Measurements from ENCODE around the gene SLC22A12.

The SLC22A12 gene

DNA sequence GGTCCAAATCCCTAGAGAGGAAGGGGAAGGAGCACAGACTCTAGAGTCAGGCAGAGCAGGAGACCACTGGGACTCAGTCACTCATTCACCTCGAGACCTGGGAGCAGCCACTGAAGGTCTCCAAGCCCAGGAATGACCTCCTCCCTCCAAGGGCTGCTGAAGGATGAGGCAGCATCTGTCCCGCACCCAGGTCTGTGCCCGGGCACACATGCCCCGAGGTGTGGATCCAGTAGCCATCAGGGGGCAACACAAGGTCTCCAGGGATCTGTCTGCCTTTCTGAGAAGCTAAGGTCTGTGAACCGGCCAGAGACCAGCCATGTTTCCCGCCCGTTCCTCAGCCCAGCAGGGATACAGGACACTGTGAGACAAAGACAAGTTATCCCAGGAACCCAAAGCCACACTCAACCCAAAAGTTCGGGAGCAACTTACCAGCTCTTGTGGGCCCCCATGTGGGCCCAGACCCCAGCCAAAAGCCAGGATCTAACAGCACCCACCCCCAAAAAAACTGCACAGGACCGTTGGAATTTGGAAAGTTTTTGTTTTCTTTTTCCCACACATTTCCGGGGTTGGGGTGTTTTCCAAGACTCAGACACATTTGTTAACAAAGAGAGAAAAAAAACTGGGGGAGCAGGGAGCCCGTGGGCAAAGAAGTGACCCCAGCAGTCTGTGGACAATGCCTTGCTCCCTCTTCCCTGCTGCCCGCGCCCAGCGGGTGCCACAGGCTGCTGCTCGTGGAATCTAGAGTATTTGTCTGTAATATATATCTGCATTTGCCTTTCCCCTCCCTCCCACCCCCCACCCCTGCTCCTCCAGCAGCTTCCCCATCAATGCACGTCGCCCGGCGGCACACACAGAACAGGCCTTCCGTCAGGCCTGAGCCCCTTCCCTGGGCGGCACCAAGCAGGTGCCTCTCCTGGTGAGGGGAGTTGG, 14.9 kb downstream of the SLC22A12 start:
- DNase-seq, result no peak

DNA sequence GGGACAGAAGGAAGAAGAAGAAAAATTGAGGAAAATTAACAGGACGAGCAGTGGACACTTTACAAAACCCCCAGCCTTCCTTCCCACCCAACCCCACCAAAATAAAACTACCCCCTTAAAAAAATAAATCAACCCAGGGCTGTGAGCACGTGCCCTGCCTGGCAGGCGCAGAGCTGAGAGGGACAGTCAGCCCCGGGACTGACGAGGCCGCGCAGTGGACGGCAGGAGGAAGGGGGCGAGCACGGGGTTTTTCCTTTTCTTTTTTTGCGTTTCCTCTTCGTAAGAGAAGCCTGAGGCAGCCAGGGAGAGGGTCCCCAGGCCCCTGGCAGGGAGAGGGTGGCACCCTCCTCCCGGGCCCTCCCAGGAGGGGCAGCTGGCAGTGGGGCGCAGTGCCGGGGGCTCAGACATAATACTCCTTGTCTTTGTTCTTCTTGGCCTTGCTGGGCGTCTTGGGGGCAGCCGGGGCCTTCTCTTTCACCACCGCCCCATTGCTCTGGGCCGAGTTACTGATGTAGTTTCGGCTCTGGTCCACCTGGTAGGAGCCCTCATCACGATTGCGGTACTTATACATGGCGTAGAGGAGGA, 15.9 kb downstream of the SLC22A12 start:
- no peak for DNase-seq

DNA sequence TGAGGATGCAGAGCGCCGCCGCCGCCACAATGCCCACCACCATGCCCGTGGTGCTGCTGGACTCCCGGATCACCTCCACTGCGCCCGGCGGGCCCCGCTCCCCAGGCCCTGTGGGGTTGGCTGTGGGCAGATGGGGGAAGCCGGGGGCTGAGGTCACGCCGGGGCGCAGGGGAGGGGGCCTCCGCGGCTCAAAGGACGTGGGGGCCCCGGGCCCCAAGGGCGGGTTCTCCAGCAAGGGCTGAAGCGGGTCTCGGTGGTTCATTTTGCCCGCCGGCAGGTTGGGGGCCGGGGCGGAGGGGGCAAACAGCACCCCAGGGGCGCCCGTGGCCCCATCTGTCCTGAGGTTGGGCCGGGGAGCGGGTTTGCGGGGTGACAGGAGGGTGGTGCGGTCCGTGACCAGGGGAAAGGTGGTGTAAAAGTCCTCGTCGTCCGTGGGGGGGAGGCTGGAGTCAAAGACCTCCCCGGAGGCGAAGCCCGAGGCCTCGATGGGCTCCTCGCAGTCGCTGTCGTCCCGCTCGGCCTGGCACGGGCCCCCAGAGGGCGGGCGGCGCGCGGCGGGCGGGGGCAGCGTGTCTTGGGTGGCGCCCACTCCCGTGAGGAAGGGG, 16.5 kb downstream of the SLC22A12 start:
- DNase-seq, result no peak

DNA sequence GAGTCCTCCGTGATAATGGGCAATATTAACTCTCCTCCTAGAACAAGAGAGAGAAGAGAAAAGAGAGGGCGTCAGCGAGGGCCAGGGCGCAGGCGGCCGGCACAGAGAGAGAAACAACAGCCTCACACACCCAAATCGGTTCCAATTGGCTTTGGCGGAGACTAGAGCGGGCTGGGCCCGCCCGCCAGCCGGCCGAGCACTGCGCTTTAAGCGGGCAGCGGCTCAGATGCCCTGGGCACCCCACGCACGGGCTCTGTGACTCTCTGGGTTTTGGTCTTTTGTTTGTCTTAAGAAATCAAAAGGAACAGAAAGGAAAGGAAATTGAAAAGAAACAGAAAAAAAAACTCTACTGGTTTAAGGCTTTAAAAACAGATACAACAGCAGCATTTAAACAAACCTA, 17.0 kb downstream of the SLC22A12 start:
- no peak for DNase-seq

DNA sequence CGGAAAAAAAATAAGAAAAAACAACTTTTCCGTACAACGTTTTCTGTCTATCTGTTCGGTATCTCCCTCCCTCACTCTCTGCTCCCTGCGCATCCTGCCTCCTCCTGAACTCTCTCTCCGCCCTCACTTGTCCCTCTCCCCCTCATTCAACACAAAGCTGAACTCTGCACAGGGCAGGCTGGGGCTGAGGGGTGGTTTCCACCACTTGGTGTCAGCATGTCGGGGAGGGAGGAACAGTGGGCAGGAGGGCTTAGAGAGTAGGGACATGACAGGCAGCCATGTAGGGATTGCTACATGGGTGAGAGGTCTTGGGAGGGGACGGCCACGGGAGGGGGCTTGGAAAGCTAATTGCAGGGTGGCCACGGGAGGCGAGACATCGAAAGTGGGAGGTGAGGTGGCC, 17.6 kb downstream of the SLC22A12 start:
- DNase-seq, result no peak

DNA sequence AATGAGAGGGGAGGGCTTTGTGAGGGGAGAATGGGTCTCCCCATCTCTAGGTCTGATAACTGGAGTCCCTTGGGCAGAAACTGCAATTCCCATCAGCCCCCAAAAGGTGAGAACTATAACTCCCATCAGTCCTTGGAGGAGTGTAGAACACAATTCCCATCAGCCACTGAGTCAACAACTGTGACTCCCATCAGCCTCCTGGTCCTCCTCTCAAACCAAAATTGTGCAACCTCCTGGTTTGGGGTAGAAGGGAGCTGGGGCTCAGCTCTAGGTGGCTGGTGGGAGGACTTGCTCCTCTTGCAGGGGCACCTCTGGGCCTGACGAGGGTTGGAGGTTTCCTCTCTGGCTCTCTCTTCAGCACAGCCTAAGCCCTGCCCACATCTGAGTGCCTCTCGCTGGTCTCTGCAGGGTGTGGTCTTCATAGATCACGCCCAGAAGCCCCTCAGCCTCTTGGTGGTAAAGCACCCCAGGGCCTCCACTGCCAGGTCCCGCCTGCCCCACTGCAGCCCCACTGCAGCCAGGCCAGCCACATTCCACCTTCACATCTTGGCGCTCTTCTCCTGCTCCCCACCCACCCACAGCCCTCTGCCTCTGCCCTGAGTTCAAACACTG, 18.5 kb downstream of the SLC22A12 start:
- peak; percentile 84 for DNase-seq

DNA sequence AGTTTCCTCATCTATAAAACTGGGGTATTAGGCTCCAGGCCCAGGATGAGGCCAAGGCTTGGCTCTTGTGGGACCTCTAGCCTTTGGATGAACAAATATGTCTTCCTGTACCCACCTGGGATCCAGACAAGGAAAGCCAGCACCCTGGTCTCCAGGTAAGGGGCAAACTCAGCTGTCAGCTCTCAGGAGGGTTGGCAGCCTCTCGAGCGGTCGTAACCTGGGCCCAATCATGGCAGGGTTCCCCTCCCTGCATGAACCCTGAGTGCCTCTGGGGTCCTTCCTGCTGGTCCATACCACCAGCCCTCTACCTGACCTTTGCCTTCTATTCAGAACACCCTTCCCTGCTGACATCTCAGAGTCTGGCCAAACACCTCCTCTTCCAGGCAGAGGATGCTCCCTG, 19.6 kb downstream of the SLC22A12 start:
- DNase-seq, result no peak

DNA sequence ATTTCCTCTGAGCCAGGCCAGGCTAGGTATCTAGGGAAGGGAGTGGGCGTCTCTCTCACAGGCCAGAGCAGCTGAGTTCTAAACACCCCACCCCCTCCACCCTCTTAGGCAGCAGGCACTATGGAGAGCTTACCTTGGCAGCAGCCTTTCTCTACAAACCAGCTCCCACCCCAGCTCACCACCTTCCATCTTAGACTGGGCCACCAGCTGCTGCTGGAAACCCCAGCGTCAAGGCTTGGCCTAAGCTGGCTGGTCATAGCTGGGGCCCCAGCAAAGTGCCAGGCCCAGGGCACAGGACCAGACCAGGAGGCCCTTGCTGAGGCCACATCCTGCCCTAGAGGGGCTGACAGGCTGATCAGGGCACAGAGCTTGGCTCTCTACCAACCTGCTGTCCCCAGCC, 20.2 kb downstream of the SLC22A12 start:
- DNase-seq, result no peak

DNA sequence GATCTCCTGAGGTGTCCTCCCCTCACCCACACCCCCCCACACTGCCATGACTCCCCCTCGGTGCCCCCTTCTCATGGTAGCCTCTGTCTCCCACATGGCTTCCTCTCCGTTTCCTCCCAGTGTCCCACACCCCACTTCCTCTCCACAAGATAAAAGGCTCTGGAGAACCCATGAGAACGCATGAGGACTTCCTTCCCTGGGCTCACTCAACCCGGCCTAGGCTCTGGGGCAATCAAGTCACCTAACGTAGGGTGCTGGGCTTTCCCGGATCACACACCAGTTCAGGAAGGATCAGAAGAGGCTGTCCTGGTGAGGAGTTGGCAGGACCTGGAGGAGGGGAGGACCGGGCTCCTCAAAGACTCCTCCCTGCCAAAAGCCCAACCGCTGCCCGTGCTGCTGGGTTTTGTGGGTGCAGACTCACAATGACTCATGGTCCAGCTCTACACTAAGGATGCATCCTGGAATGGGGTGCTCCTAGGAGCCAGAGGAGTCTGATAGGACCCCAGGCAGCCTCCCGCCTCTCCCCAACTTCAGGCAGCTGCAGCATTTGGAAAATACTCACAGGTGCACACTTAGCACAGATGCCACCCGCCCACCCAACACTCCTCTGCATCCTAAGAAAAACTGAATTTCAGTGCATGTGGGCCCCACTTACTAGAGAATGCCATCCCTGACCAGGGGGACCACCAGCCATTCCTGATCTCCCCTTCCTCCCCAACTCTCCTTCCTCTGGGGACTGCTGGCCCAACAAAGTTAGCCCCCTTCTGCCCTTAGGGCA, 21.0 kb downstream of the SLC22A12 start:
- DNase-seq, result no peak

DNA sequence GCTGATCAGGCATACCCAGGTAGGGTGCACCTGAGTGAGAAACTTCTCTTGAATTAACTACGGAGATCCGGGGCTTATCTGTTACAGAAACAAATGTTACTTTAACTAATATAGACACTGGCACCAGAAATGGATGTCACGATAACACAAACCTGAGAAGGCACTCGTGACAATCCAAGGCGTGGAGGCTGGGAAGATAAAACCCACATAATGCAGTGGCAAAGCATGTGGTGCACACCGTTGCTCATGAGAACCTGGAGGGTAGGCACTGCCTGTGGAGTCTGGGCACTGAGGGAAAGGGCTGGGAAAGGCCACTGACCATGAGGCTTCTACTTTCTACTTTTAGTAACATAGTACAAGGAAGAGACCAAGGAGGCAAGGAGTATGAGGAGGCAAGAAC, 22.6 kb downstream of the SLC22A12 start:
- no peak for DNase-seq

DNA sequence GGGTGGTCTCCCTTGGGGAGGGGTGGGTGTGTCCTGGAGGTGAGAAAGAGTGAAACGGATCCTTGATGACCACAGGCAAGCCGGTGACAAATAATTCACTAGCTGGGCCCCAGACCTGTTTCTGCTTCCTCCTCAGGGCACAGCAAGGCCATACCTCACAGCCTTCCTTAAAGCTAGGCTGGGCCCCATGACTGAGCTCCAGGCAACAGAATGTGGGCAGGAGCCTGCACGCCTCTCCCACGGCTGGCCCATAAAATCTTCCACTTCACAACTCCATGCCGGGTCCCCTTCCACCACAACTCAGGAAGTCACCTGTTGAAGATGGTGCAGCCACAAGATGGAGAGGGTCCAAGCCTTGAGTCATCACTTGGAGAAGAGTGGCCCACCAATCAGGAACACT, 23.9 kb downstream of the SLC22A12 start:
- DNase-seq, result no peak

DNA sequence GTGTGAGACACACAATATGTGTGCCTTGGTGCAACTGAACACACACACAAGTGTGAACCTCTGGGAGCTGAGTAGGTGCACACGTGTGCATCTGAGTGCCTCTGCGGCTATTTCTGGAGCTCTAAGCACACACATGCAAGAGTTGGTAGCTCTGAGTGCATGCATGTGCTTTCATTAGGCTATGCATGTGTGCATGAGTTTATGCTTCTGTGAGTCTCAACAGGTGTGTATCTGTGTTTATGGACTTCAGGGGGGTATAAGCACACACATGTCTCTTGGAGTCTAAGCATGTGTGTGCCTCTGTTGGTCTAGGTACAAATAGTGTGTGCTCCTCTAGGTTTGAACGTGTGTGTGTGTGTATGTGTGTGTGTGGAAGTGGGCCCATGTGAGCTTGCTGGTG, 25.8 kb downstream of the SLC22A12 start:
- DNase-seq, result no peak

DNA sequence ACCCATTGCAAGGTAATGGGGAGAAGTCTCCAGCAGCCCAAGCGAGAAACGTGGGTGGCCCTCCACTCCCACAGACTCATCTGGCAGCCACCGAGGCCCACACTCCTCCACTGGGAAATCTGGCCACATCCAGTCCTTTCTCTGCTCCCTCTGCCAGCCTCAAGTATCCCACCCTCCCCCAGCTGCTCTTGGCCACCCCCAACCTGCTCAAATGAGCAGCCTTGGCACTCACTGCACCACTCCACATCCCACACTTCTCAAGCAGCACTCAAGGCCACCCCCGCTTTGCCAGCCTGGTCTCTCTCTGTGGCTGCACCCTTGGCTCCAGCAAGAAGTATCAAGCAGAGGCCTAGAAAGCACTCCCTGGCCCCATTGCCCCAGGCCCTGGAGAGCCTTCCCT, 28.2 kb downstream of the SLC22A12 start:
- DNase-seq, result no peak

DNA sequence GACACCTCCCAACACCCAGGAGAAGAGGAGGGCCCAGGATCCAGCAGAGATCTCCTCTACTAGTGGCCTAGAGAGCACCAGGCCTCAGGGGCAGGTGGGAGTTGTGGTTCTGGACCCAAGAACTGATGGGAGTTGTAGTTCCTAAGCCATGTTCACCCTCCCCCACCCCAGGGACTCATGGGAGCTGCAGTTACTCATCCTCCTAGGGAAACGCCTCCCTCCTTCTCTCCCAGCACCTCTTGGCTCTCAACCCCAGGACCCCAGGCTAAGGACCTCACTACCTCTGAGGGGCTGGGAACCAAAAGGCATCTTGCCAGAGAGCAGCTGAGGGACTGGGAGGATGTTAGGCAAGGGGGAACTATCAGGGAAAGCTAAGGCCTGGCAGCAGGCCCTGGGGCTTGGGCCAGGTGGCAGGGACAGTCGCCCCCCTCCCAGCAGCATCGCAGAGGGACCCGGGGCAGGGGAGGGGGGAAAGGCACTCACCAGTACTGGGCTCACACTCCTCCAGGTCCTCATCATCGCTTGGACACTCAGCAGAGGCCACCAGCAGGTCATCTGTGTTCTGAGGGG, 28.9 kb downstream of the SLC22A12 start:
- no peak for DNase-seq

DNA sequence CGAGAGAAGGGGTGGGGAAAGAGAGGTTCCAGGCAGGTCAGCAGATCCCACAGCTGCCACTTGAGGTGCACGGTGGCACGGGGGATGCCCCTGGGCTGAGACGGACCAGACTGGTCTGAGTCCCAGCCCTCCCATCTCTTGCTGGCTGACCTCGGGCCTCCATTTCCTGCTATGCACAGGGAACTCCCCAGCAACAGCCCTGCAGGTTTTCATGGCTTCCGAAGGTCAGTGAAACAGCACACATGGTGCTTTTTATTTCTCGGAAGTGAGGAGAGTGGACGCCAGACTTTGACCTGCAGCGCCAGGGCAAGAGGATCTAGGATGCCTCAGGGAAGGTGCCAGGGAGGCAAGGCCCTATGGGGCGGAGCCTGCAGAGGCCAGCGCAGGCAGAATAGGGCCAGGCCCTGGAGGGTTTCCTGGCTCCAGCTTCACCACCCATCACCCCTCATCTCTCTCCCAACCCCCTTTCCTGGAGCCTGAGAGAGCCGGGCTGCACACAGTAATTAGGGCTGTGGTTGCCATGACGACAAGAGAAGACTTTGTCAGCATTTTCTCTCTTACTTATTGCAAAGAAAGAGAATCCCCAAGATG, 29.5 kb downstream of the SLC22A12 start:
- no peak for DNase-seq

DNA sequence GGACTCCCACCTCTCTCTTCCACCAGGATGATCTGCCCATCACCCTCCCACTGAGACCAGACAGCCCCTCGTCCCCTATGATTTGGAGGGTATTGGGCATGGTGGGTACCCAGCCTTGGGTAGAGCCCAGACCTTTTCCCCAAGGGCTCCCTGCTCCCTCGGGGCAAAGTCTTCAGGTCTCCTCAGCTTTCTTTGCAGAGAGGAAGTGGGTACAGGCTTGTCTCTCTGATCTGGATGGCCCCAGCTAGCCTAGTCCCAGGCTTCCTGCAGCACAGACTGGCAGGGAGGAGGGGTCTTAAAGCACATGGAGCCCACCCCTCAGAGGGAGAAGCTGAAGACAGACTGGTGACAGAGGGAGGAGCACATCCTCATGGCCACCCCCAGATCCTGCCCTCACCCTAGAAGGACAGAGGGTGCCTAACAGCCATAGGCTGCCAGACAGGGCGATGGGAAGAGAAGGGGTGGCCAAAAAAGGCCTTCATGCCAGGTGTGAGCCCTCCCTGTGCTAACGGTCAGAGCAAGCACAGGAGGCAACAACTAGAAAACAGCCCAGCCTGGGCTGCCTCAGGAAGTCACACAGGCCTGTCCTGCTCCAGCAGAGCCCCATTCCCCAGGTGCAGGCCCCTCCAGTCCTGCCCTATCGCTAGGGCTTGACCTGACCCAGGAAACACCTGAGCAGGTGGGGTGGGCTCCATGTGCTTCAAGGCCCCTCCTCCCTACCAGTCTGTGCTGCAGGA, 30.4 kb downstream of the SLC22A12 start:
- DNase-seq, result no peak

DNA sequence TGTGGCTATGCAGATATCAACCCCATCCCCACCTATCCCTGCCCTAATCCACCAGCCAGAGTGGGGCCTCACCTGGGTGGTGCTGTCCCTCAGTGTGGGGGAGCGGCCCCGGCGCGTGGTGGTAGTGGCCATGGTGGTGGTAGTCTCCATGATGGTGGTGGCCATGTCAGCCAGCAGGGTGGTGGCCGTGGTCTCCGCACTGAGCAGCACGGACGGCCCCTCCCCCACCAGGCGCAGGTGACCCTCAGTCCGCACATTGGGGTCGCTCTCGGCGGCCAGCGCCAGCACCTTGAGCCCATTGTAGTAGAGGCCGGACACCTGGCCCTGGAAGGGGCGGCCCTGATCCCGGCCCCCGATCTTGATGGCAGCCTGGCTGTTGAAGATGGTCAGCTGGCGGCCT, 31.7 kb downstream of the SLC22A12 start:
- DNase-seq, result no peak

DNA sequence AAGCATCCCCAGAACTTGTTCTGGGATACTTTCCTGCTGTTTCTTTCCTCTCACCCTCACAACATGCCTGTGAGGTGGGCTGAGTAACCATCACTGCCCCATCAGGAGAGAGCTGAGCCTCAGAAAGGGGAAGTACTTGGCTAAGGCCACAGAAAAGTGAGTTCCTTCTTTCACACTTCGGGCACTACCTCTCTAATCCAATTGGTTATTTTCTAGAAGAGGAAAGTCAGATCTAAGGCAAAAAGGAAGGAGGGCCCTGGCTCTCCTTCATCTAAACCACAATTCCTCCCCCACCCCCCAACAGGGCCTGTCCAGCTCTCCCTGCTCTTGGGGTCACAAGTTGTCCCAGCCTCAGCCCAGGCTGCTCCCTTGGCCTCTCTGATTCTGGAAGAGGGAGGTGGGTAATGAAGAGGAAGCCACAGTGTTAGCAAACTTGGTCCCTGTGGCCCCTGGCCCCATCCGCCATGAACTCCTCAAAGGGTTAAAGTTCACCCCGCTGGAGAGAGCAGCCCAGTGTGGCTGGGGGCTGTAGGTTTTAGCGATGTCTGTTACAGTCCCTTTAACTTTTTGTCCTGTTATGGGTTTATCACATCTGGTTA, 34.0 kb downstream of the SLC22A12 start:
- DNase-seq, result no peak

DNA sequence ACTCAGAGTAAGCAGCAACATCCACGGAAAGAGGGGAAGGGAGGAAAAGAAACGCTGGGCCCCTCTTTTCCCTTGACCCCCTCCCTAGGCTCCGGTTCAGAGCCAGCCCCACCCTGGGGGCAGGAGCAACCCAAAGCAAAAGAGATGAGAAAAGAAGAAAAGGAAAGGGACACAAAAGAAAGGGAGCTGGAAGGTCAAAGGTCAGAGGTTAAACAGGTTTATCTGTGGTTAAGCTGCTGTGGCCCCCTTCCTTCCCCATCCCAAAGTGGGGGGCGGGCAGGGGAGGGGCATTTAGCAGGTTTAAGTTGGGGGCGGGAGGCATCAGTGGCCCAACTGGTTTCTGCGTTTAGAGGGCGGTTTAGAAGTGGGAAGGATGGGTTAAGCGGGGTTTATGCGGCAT, 35.6 kb downstream of the SLC22A12 start:
- DNase-seq, result no peak

DNA sequence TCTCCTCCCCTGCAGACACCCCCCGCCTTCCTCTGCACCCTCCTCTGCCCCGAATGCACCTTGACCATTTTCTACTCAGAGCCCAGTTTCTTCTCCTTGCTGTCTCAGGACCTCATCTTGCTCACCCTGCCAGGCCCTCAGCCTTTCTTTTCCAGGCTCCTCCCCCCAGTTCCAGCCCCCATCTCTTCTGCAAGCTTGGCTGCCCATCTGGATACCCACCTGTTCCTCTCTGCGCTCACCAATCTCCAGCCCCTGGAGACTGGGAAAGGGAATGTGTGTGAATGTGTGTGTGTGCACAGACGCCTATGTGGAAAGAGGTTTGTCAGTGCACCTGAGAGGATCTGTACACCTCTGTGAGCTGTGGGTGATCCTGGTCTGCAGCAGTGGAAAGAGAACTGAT, 36.4 kb downstream of the SLC22A12 start:
- no peak for DNase-seq

DNA sequence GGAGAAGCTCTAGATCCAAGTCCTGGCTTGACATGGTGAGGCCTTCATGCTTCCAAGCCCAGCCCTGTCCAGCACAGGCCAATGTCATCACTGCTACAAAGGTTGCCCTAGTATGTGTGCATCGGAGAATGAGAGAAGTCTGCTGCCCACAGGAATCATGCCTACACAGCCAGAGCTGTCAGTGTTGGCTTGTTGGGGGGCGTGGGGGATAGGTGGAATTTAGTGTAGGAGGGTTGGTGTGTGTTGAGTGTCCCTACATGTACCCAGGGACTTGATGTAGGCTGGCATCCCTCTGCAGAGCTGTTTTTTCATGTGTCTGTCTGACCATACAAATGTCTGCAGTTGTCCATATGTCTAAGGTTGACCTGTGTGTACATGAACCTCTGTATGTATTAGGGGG, 37.6 kb downstream of the SLC22A12 start:
- DNase-seq, result no peak
